ENCODE data around the gene ZNF423. TPM values are rescaled to one million over a fixed set of nuclear protein-coding genes. Genes with fewer than 3 reads are reported as not detected.
A peak's percentile ranks its signal among the peaks of the same experiment; 100 is the strongest.

ZNF423 gene
- polyA plus RNA-seq, 1 of the 3 experiments (the other 2 are of a cell fraction): 1.2 TPM

GRCh38 chr16:49528866-49529288 is 327.0 kb downstream of the ZNF423 start:
- Histone ChIP-seq H3K27ac (ENCODE audit: low read depth in 2 of 2, low read length in 1 of 2) (peak overlapping the region in 1 of 2 experiments; percentile 98; a peak in 2 of 4 replicates), H3K4me2 (peak overlapping the region; percentile 72), H3K79me2 (ENCODE audit: insufficient read depth) (no peaks in the 10 kb centered on the region), H3K36me3 (replicated peaks in 1 of 2; ENCODE audit: control insufficient read depth in 1 of 2, insufficient read depth in 2 of 2, low read length in 1 of 2) (no peaks in the 10 kb centered on the region), H3K9me2 (no peaks in the 10 kb centered on the region), H3K27me3 (ENCODE audit: insufficient read depth) (no peaks in the 10 kb centered on the region), H3F3A (replicated peaks; ENCODE audit: insufficient read depth) (no peaks in the 10 kb centered on the region), H3K4me3 (ENCODE audit: low read depth in 2 of 2, low read length in 1 of 2) (no peak overlapping the region), H3K4me1 (ENCODE audit: control insufficient read depth in 1 of 2, insufficient read depth in 2 of 2, low read depth in 1 of 2, low read length in 1 of 2) (peaks cover 9 to 95% of the 10 kb centered on the region in 2 experiments; a peak in 3 of 4 replicates), H3K9ac (no peak overlapping the region), H2AFZ (ENCODE audit: low read depth) (no peak overlapping the region), H3K9me3 (no peaks in the 10 kb centered on the region), H4K20me1 (ENCODE audit: insufficient read depth) (no peaks in the 10 kb centered on the region)
- ChIA-PET CTCF (interaction anchor here (1.0 to 1.8 kb wide), 3 partner anchors 13 to 60 kb away, joined by 3 to 6 read pairs (median 3); no protein-coding TSS in a partner anchor), POLR2A (no interaction called here)
- DNase-seq: no peak
- TF ChIP-seq RAD21 (IDR thresholded peaks at IDR 0.05; ENCODE audit: low read length) (no peak), EZH2phosphoT487 (IDR thresholded peaks at IDR 0.05; ENCODE audit: borderline replicate concordance, low read depth) (no peak), GATA2 (CRISPR knock-in tag; IDR thresholded peaks at IDR 0.05) (no peak), FOXJ3 (CRISPR knock-in tag; IDR thresholded peaks at IDR 0.05) (no peak), MEF2A (IDR thresholded peaks at IDR 0.05; ENCODE audit: borderline replicate concordance, low read depth) (no peak), RXRA (IDR thresholded peaks at IDR 0.05; ENCODE audit: borderline replicate concordance, low read depth) (no peak), RCOR1 (IDR thresholded peaks at IDR 0.05; ENCODE audit: low read length) (no peak), EP300 (IDR thresholded peaks at IDR 0.05; ENCODE audit: borderline replicate concordance in 1 of 2, low read depth in 1 of 2, low read length in 1 of 2) (no peak), ELF1 (IDR thresholded peaks at IDR 0.05) (no peak), FOSL2 (IDR thresholded peaks at IDR 0.05; ENCODE audit: borderline replicate concordance, low read depth) (no peak), SMC3 (IDR thresholded peaks at IDR 0.05; ENCODE audit: low read depth, low read length) (no peak), TCF12 (IDR thresholded peaks at IDR 0.05) (no peak), POLR2AphosphoS5 (IDR thresholded peaks at IDR 0.05; ENCODE audit: low read depth, low read length) (no peak), USF1 (IDR thresholded peaks at IDR 0.05; ENCODE audit: borderline replicate concordance, low read depth) (no peak)
- TF ChIP-seq, protein P1, sequence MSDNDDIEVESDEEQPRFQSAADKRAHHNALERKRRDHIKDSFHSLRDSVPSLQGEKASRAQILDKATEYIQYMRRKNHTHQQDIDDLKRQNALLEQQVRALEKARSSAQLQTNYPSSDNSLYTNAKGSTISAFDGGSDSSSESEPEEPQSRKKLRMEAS (IDR thresholded peaks at IDR 0.05; ENCODE audit: low read depth): no peak
- TF ChIP-seq, protein P2, sequence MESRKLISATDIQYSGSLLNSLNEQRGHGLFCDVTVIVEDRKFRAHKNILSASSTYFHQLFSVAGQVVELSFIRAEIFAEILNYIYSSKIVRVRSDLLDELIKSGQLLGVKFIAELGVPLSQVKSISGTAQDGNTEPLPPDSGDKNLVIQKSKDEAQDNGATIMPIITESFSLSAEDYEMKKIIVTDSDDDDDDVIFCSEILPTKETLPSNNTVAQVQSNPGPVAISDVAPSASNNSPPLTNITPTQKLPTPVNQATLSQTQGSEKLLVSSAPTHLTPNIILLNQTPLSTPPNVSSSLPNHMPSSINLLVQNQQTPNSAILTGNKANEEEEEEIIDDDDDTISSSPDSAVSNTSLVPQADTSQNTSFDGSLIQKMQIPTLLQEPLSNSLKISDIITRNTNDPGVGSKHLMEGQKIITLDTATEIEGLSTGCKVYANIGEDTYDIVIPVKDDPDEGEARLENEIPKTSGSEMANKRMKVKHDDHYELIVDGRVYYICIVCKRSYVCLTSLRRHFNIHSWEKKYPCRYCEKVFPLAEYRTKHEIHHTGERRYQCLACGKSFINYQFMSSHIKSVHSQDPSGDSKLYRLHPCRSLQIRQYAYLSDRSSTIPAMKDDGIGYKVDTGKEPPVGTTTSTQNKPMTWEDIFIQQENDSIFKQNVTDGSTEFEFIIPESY (IDR thresholded peaks at IDR 0.05; ENCODE audit: borderline replicate concordance, low read depth): no peak
- 82% methylated on average over 13 of the region's 13 CpGs for WGBS (ENCODE audit: low lambda C conversion rate)
